Measurements from ENCODE around the gene FAM151A. TPM values are rescaled to one million over a fixed set of nuclear protein-coding genes. Genes with fewer than 3 reads are reported as not detected.
A peak's percentile ranks its signal among the peaks of the same experiment; 100 is the strongest.

The FAM151A gene
- total RNA-seq, 3 donors from 2014 or later = 5.7 to 25.1 (median 19.2) TPM

DNA sequence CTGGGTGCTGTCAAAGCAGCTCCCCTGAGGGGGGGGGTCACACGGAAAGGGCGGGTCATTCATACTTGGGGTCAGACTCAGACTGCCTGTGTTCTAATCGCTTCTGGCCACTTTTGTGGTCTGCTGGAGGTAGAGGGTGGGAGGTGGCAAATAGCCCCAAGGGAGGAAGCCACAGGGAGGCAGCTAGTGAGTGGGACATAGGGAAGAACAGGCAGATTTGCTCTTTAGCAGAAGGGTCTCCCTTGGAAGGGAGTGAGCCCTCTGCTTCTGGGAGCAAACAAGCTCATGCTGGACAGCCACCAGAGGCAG is 50.8 kb downstream of the FAM151A start:
- H3K4me1 ChIP-seq (ENCODE audit: low read depth) = peaks cover 5% of the 10 kb centered on the region
- no peak for ATAC-seq
- intact Hi-C loops (cut with DNase I, micrococcal nuclease) = no loop called here
- no peaks in the 10 kb centered on the region for H3K36me3 ChIP-seq (ENCODE audit: low read depth)
- no peaks in the 10 kb centered on the region for H3K9me3 ChIP-seq
- no peak for DNase-seq
- TF ChIP-seq, protein P1, sequence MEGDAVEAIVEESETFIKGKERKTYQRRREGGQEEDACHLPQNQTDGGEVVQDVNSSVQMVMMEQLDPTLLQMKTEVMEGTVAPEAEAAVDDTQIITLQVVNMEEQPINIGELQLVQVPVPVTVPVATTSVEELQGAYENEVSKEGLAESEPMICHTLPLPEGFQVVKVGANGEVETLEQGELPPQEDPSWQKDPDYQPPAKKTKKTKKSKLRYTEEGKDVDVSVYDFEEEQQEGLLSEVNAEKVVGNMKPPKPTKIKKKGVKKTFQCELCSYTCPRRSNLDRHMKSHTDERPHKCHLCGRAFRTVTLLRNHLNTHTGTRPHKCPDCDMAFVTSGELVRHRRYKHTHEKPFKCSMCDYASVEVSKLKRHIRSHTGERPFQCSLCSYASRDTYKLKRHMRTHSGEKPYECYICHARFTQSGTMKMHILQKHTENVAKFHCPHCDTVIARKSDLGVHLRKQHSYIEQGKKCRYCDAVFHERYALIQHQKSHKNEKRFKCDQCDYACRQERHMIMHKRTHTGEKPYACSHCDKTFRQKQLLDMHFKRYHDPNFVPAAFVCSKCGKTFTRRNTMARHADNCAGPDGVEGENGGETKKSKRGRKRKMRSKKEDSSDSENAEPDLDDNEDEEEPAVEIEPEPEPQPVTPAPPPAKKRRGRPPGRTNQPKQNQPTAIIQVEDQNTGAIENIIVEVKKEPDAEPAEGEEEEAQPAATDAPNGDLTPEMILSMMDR (IDR thresholded peaks at IDR 0.05) = no peak
- H3K4me3 ChIP-seq = no peak overlapping the region

DNA sequence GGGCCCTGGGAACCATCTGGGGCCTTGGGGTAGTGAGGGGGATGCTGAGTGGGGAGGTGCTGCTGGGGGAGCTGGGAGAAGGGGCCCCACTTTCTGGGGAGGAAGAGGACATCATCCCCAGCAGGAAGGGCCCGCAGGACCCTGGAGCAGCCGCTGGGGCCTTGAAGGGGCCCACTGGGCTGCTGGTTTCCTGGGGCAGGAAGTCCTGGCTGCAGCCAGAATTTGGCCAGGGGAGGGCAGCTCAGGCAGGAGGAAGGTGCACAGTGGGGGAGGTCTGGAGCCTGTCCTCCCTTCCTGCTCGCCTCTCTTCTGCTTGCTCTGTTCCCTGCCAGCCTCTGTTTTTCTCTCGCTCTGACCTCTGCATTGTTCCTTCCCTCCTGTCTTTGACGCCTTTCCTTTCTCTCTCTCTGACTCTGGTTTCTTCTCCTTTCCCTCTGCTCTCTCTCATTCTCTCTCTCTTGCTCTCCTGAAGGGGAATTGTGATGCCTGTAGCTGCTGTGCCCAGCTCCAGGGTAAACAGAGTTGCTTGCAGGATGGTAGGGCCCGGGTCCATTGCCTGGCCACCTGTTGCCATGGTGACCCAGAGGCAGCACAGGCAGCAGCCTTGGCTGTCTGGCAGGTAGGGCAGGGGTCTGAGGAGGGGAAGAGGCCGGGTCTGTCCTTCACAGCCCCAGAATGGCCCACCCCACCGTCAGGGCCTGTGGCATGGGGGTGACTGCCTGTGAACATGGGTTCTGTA is 51.4 kb downstream of the FAM151A start:
- DNase-seq (no peak), ATAC-seq (no peak)
- TF ChIP-seq, protein P1 (IDR thresholded peaks at IDR 0.05) = no peak
- no peaks in the 10 kb centered on the region for H3K36me3 ChIP-seq (ENCODE audit: low read depth)
- H3K9me3 ChIP-seq = no peaks in the 10 kb centered on the region
- H3K4me3 ChIP-seq = no peak overlapping the region
- H3K4me1 ChIP-seq (ENCODE audit: low read depth) = peaks cover 8% of the 10 kb centered on the region
- intact Hi-C loops (cut with DNase I, micrococcal nuclease) = no loop called here

DNA sequence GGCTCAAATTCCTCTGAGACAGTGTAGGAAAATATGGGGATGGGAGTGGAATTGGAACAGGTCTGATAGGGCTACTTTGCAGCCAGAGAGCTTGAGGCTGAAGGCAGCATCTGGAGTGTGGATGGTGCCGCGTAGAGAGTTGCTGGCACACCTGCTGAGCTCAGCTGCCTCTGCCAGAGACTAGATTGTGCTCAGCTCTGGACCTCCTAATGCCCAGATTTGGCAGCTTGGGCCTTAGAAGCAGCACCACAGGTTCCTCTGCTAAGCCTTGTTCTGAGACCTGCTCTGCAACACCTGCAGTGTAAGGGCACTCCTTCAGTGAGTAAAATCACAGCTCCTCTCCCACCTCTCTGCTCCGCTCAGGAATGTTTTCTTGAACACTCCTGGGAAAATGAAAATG is 52.0 kb downstream of the FAM151A start:
- no peaks in the 10 kb centered on the region for H3K9me3 ChIP-seq
- ATAC-seq (no peak), DNase-seq (no peak)
- intact Hi-C loops (cut with DNase I, micrococcal nuclease) = no loop called here
- peaks cover 13% of the 10 kb centered on the region for H3K4me1 ChIP-seq (ENCODE audit: low read depth)
- no peaks in the 10 kb centered on the region for H3K36me3 ChIP-seq (ENCODE audit: low read depth)
- no peak overlapping the region for H3K4me3 ChIP-seq
- TF ChIP-seq, protein P1 (IDR thresholded peaks at IDR 0.05) = no peak

DNA sequence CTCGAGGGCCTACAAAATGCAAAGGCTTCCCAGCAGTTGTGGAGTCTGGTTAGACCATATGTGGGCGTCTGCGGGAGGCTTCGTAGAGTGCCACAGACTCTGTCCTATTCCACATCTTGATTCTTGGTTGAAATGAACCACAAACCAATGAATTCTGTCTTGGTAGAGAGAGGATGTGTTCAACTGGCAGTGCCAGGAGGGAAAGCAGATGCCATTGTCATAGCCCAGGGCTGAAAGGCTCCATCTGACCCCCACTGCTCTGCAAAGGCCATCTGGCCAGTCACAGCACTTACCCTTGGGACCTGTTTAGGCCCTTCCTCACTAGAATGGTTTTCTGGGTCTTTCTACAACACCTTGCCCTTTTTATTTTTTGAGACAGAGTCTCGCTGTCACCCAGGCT is 53.2 kb downstream of the FAM151A start:
- TF ChIP-seq, protein P1 (IDR thresholded peaks at IDR 0.05) = no peak
- Histone ChIP-seq H3K4me3 (no peak overlapping the region), H3K4me1 (ENCODE audit: low read depth) (peaks cover 23% of the 10 kb centered on the region), H3K36me3 (ENCODE audit: low read depth) (no peaks in the 10 kb centered on the region), H3K9me3 (no peaks in the 10 kb centered on the region)
- intact Hi-C loops (cut with DNase I, micrococcal nuclease) = no loop called here
- no peak for ATAC-seq
- no peak for DNase-seq

DNA sequence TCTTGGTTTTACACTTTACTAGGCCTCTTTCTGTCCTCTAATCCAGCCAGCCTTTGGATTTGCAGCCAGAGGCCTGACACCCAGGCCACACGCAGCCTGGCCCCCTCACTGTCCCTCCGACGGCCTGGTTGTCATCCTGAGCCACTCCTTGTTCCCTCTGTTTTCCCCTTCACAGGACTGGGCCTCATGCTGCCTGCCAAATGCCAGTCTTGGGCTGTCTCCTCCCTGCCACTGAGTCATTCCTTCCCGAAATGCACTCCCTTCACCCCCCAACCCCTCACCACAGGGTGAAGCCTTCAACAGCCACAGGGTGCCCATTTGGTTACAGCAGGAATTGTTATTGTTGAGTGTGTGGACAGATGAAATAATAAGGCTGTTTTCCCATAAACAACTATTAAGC is 54.0 kb downstream of the FAM151A start:
- DNase-seq (peak in 1 of 3 donors; percentile 39), ATAC-seq (no peak)
- Histone ChIP-seq H3K36me3 (ENCODE audit: low read depth) (no peaks in the 10 kb centered on the region), H3K4me3 (no peak overlapping the region), H3K9me3 (no peaks in the 10 kb centered on the region), H3K4me1 (ENCODE audit: low read depth) (peaks cover 29% of the 10 kb centered on the region)
- TF ChIP-seq, protein P1 (IDR thresholded peaks at IDR 0.05) = no peak
- intact Hi-C loops (cut with DNase I, micrococcal nuclease) = no loop called here

DNA sequence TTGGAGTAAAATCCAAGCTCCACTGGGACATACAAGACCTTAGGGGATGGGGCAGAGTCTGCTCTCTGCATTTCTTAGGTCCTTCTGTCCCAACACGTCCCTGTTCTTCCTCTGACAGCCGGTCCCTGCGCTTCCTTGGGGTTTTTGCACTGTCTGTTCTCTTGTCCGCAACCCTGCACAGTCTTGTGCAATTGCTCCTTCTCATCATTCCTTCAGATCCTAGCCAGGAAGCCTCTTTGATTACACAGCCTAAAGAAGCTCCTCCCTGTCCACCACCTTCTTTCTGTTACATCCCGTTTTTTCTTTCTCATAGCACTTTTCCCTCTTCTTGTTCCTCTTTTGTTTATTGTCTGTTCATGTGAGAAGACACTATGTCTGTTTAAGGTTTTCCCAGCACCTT is 55.4 kb downstream of the FAM151A start:
- intact Hi-C loops (cut with DNase I, micrococcal nuclease) = no loop called here
- Histone ChIP-seq H3K4me3 (no peak overlapping the region), H3K4me1 (ENCODE audit: low read depth) (peaks cover 33% of the 10 kb centered on the region), H3K9me3 (no peaks in the 10 kb centered on the region), H3K36me3 (ENCODE audit: low read depth) (no peaks in the 10 kb centered on the region)
- TF ChIP-seq, protein P1 (IDR thresholded peaks at IDR 0.05) = no peak
- DNase-seq = no peak
- no peak for ATAC-seq

All from mucosa of descending colon (tissue), 3 donors.